GM10248 (cell line): ENCODE results near the gene KIF26B.

Source experiments
- CTCF ChIA-PET: fragments of 300-600 bp; sonication (Branson Sonifier 250); formaldehyde crosslinking; extraction: SDS; loops from one replicate; lab custom pipeline; 2021; ENCODE audit warnings: antibody characterized with exemption; lab: Yijun Ruan, JAX
- POLR2A ChIA-PET: fragments of 350-650 bp; sonication (Branson Sonifier 250); formaldehyde crosslinking; extraction: SDS; loops from one replicate; lab custom pipeline; 2020; ENCODE audit warnings: antibody characterized with exemption; lab: Yijun Ruan, JAX
- DNase-seq: peaks from one replicate; pipeline ENCODE4 v3.0.0; 2012; ENCODE audit errors: extremely low spot score
- CTCF ChIP-seq: IDR thresholded peaks from 2 replicates; pipeline ENCODE4 v1.5.1; 2012; ENCODE audit warnings: mild to moderate bottlenecking, low read depth; ENCODE audit errors: extremely low read depth, missing control alignments, control extremely low read depth

KIF26B gene

GRCh38 chr1:245419989-245420388, 265.2 kb downstream of the KIF26B start:
- POLR2A ChIA-PET, result no interaction called here
- DNase-seq, result no peak
- TF ChIP-seq CTCF, result no peak
- CTCF ChIA-PET, result interaction anchor here (1.0 to 1.2 kb wide), 2 partner anchors 11 kb away, joined by 3 to 4 read pairs; no protein-coding TSS in a partner anchor

GRCh38 chr1:245420926-245421325, 266.1 kb downstream of the KIF26B start:
- DNase-seq, result no peak
- POLR2A ChIA-PET, result no interaction called here

GRCh38 chr1:245428681-245429080, 273.9 kb downstream of the KIF26B start:
- no peak for DNase-seq
- TF ChIP-seq CTCF, result no peak
- ChIA-PET CTCF (interaction anchor here (0.9 kb wide), 1 partner anchor 13 kb away, joined by 3 read pairs; no protein-coding TSS in a partner anchor), POLR2A (no interaction called here)

More at GRCh38 chr1:245420926-245421325, 266.1 kb downstream of the KIF26B start:
- no peak for TF ChIP-seq CTCF
- CTCF ChIA-PET, result interaction anchor here (1.2 to 1.6 kb wide), 2 partner anchors 10 to 82 kb away, joined by 3 to 4 read pairs; no protein-coding TSS in a partner anchor

- no peak for TF ChIP-seq CTCF
- POLR2A ChIA-PET, result no interaction called here
- DNase-seq, result no peak
- CTCF ChIA-PET, result no interaction called here
Observed at GRCh38 chr1:245431706-245432105, 276.9 kb downstream of the KIF26B start.

- TF ChIP-seq CTCF, result no peak
- no peak for DNase-seq
- ChIA-PET POLR2A (no interaction called here), CTCF (no interaction called here)
Observed at GRCh38 chr1:245432228-245432875, 277.6 kb downstream of the KIF26B start.

GRCh38 chr1:245433561-245433960, 278.8 kb downstream of the KIF26B start:
- CTCF ChIA-PET, result no interaction called here
- no peak for TF ChIP-seq CTCF
- DNase-seq, result no peak
- POLR2A ChIA-PET, result no interaction called here
